GM12873 (cell line): ENCODE data around the gene PHRF1.

Experiments used
- CTCF ChIP-seq: IDR thresholded peaks from 2 replicates; pipeline ENCODE4 v1.5.1; 2012; ENCODE audit warnings: low read depth, mild to moderate bottlenecking, moderate library complexity, low read length, control low read depth; ENCODE audit not compliant: insufficient read depth; ENCODE audit errors: missing control alignments

PHRF1 gene

GRCh38 chr11:592501-592900, 16.2 kb downstream of the PHRF1 start:
- TF ChIP-seq CTCF = no peak

DNA sequence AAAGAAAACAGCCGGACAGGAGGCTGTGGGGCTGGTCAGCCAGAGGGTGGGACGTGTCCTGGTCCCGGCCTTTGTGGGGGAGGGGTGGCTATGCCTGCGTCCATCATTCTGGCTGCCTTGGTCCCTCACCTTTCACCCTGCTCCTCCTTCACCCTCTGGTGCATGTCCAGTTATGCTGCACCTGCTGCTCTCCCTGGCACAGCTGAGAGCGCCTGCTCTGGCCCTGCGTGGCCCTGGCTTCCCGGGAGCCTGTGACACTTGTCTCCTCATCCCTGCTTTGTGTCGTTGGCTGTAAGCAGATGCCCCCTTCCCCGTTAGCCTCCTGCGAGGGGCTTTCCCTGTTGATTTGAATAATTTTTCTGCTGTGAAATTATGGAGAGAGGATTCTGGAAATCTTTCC, 16.6 kb downstream of the PHRF1 start:
- TF ChIP-seq CTCF = no peak

GRCh38 chr11:593347-593746, 17.1 kb downstream of the PHRF1 start:
- no peak for TF ChIP-seq CTCF

- no peak for TF ChIP-seq CTCF
Measured at GRCh38 chr11:595400-595799, 19.1 kb downstream of the PHRF1 start.

- no peak for TF ChIP-seq CTCF
Measured at GRCh38 chr11:596374-596773, 20.1 kb downstream of the PHRF1 start.

DNA sequence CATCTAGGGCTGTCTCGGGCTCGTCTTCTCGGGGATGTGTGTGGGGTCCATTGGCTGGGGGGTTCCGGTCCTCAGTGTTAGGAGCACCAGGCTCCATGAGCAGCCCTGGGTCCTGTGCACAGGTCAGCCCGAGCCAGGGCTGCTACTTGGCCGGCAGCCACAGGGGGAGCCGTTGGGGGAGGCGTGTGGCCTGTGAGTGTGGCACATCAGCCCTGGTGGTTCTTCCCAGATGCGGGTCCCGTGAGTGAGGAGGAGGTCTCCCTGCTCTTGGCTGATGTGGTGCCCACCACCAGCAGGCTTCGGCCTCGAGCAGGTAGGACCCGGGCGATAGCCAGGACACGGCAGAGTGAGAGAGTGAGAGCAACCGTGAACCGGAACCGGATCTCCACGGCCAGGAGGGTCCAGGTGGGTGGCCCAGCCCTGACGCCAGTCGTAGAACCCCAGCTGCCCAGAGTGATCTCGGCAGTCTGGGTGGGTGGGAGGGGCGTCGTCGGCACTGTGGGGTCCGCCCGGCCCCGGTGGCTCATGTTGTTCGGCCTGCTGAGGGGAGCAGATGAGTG, 21.0 kb downstream of the PHRF1 start:
- TF ChIP-seq CTCF = peak; percentile 54

- TF ChIP-seq CTCF = no peak
Measured at GRCh38 chr11:598005-598680, 21.9 kb downstream of the PHRF1 start.
